Activated T-cell treated with anti-CD3 and anti-CD28 coated beads for 1 hour (primary cell): Measurements from ENCODE around the gene DCHS1.

Source experiments
- DNase-seq: peaks from one replicate; pipeline ENCODE4 v3.0.0-alpha.2; 2020; ENCODE audit warnings: low read depth

Gene DCHS1

GRCh38 chr11:6673523-6674218 lies 18.1 kb upstream of the DCHS1 start:
- no peak for DNase-seq

- no peak for DNase-seq
Observed at GRCh38 chr11:6671991-6672390, 16.4 kb upstream of the DCHS1 start.

- DNase-seq: no peak
Observed at GRCh38 chr11:6670202-6670830, 14.7 kb upstream of the DCHS1 start.

GRCh38 chr11:6667733-6668374 lies 12.2 kb upstream of the DCHS1 start:
- DNase-seq: no peak

GRCh38 chr11:6666302-6667183 lies 10.9 kb upstream of the DCHS1 start:
- no peak for DNase-seq

- no peak for DNase-seq
Observed at GRCh38 chr11:6664551-6664950, 8.9 kb upstream of the DCHS1 start.

- DNase-seq: no peak
Observed at GRCh38 chr11:6663794-6664469, 8.3 kb upstream of the DCHS1 start.

GRCh38 chr11:6660712-6661111 lies 5.1 kb upstream of the DCHS1 start:
- no peak for DNase-seq

- no peak for DNase-seq
Observed at GRCh38 chr11:6658647-6659046, 3.0 kb upstream of the DCHS1 start.

GRCh38 chr11:6657346-6657745 lies 1.7 kb upstream of the DCHS1 start:
- no peak for DNase-seq

- no peak for DNase-seq
Observed at GRCh38 chr11:6656936-6657335, 1.3 kb upstream of the DCHS1 start.

- no peak for DNase-seq
Observed at GRCh38 chr11:6656584-6656915, 941 bp upstream of the DCHS1 start.

GRCh38 chr11:6655020-6655789 lies 404 bp downstream of the DCHS1 start:
- DNase-seq: no peak

GRCh38 chr11:6654281-6655019 lies 1.2 kb downstream of the DCHS1 start:
- no peak for DNase-seq

- no peak for DNase-seq
Observed at GRCh38 chr11:6653656-6654055, 2.0 kb downstream of the DCHS1 start.

- no peak for DNase-seq
Observed at GRCh38 chr11:6653097-6653496, 2.5 kb downstream of the DCHS1 start.

GRCh38 chr11:6652182-6652581 lies 3.4 kb downstream of the DCHS1 start:
- no peak for DNase-seq

GRCh38 chr11:6650980-6651379 lies 4.6 kb downstream of the DCHS1 start:
- no peak for DNase-seq

- no peak for DNase-seq
Observed at GRCh38 chr11:6650104-6650503, 5.5 kb downstream of the DCHS1 start.

GRCh38 chr11:6648501-6648900 lies 7.1 kb downstream of the DCHS1 start:
- no peak for DNase-seq

- no peak for DNase-seq
Observed at GRCh38 chr11:6647836-6648235, 7.8 kb downstream of the DCHS1 start.
